Activated CD8-positive, alpha-beta memory T cell treated with anti-CD3 and anti-CD28 coated beads for 36 hours (primary cell): ENCODE results near the gene RPS28. TPM values are rescaled to one million over a fixed set of nuclear protein-coding genes. Genes with fewer than 3 reads are reported as not detected.
"Not testable (repeated sequence)": the region's sequence is repeated elsewhere in the genome, so short reads cannot be mapped to it uniquely, and the experiment has no call there.

Experiments
- CTCF ChIA-PET: fragments of 350-600 bp; sonication (Branson Sonifier 250); formaldehyde crosslinking; loops from one replicate; lab custom pipeline; 2021; ENCODE audit warnings: antibody characterized with exemption; lab: Charles Lee
- POLR2A ChIA-PET: fragments of 350-600 bp; sonication (Branson Sonifier 250); formaldehyde crosslinking; loops from one replicate; lab custom pipeline; 2021; ENCODE audit warnings: antibody characterized with exemption; lab: Charles Lee
- total RNA-seq, 2 experiments: library from RNA; stranded (reverse); gene quantifications; one replicate each; pipeline ENCODE4 v1.2.3, GENCODE V29; 2021

The RPS28 gene
- total RNA-seq: 1,000 to 10,000 TPM; 2,077 to 2,155 TPM

DNA sequence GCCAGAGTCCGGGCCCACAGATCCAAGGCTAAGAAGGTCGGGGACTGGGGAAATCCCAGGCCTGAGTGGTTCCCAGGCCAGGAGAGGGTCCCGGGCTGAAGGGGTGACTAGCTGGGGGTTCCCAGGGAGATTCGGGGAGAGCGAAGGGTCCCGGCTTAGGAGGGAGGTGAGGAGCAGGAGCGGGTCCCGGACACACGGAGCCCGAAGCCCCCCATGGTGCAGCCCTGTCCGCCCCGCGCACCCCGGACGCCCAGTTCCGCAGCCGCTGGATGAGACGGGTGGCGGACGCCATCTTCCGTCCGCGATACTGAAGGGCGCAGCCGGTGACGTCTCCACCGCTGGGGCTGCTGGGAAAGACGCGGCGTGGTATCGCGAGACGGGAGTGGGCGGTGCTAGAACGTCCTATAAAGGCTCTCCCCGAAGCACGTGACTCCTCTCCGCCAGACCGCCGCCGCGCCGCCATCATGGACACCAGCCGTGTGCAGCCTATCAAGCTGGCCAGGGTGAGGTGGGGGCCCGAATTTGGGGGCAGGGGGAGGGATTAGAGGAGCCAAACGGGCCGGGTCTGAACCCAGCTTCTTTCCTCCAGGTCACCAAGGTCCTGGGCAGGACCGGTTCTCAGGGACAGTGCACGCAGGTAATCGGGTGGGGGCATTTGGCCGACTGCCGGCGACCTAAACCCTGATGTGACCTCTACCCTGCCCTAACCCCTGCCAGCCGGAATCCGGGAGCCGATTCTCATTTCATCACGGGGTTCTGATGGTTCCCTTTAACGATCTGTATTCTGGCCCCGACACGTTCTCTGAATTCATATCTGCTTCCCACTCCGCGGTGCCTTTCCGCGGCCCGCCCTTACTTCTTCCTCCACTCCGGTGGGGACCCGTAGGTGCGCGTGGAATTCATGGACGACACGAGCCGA lies at the start of gene RPS28, which contains the start of gene NDUFA7:
TSS of gene RPS28 (plus strand) at position 430 of the 919 bp plus-strand sequence. CDS start at position 465, 35 bp downstream.
TSS of gene NDUFA7 (minus strand) at position 309 of the 919 bp plus-strand sequence. CDS start at position 292, 17 bp downstream.
- ChIA-PET CTCF (interaction anchor here (1.0 to 1.1 kb wide), 2 partner anchors 14 to 21 kb away, joined by 3 to 5 read pairs; no protein-coding TSS in a partner anchor), POLR2A (interaction anchor here (0.6 to 2.0 kb wide), 6 partner anchors 13 to 37 kb away, joined by 3 to 7 read pairs (median 4); partner anchors contain the start of gene CD320)

DNA sequence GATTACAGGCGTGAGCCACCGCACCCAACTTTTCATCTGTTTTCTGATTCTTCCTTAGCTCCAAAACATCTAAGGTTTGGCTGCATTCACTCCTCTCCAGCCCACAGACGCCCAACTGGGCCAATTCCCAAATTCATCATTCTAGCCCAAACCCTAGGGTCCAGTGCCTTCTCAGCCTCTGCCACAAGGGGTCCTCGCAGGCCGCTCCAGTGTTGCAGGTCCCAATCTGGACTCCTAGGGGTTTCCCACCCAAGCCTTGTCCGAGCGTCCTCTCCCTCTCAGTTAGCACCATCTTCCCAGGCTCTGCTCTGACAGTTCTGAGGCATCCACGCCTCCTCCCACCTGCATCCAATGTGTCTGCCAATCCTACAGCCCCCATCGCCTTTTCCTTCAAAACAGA lies 44.8 kb upstream of the RPS28 start:
- CTCF ChIA-PET, POLR2A ChIA-PET: not testable (repeated sequence)

DNA sequence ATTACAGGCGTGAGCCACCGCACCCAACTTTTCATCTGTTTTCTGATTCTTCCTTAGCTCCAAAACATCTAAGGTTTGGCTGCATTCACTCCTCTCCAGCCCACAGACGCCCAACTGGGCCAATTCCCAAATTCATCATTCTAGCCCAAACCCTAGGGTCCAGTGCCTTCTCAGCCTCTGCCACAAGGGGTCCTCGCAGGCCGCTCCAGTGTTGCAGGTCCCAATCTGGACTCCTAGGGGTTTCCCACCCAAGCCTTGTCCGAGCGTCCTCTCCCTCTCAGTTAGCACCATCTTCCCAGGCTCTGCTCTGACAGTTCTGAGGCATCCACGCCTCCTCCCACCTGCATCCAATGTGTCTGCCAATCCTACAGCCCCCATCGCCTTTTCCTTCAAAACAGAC lies 30.0 kb upstream of the RPS28 start:
- POLR2A ChIA-PET, CTCF ChIA-PET: not testable (repeated sequence)

DNA sequence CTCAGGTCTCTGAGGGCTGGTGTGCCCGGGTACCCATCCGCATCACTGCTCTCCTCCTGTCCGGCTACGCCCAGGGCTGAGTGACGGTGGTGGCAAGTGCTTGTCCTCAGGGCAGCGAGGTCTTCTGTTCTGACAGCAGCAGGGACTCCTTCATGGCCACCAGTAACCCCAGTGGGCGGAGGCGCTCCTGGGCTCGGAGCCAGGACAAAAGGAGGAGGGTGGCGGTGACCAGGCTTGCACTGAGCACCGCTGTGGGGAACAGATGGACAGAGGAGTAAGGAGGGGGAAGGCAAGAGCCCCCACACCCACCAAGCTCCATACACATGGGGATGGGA lies 19.0 kb upstream of the RPS28 start:
- ChIA-PET CTCF (interaction anchor here (0.5 kb wide), 1 partner anchor 495 kb away, joined by 3 read pairs; no protein-coding TSS in a partner anchor), POLR2A (no interaction called here)

DNA sequence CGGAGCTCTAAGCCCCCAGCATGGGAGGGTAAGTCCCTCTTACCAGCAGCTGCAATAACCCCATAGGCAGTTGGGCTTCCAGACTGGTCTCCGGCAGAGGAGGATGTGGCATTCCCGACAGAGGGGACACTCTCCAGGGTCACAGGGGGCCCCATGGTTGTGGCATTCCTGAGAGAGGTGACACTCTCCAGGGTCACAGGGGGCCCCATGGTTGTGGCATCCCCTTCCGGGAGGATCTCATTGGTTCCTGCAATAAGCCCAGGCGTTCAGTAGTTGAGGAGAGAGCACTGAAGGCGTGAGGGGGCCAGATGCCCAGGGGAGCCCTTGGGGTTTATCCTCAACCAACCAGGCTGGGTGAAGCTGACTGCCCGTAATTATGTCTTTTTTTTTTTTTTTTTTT lies 18.6 kb upstream of the RPS28 start:
- CTCF ChIA-PET: interaction anchor here (0.5 kb wide), 1 partner anchor 496 kb away, joined by 3 read pairs; no protein-coding TSS in a partner anchor
- POLR2A ChIA-PET: no interaction called here

DNA sequence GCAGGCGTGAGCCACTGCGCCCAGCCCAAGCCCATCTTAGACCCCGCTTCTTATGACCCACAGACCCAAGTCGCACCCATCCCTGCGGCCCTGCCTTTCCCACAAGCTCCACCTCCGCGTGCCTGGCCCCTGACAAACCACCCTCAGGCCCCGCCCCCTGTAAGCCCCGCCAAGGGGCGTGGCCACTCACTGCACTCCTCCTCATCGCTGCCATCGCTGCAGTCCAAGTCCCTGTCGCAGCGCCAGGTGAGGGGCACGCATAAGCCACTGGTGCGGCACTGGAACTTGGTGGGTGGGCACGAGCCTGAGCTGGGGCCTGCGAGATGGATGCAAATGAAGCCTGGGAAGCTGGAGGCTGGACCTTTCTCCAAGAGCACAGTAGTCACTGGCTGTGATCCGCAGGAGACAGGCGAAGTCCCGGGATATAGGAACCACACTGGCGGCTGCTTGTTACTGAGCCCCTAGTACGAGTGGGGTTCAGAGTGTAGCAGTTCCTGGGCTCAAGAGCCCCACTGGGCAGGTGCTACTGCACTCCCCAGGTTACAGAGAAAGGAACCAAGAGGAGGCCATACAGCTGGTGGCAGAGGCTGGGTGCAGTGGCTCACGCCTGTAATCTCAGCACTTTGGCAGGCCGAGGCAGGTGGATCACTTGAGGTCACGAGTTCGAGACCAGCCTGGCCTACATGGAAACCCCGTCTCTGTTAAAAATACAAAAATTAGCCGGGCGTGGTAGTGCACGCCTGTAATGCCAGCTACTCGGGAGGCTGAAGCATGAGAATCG lies 16.3 kb upstream of the RPS28 start:
- ChIA-PET CTCF (no interaction called here), POLR2A (interaction anchor here (0.5 kb wide), 1 partner anchor 119 kb away, joined by 3 read pairs; no protein-coding TSS in a partner anchor)

DNA sequence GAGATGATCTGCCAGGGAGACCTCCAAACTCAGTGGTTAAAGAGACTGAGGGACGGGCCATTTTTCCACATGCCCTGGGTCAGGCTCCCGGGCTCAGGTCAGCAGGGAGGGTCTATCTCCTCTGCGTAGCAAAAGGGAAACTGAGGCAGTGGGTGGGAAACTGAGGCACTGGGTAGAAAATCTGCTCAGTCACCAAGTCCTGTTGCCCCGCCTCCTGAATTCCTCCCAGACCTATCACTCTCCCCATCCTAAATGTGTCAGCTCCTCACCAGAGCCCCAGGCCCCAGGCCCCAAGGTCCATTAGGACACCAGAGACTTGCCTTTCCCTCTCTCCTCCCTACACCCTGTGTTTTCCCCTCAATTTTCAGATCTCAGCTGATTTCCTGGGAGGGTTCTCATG lies 15.5 kb upstream of the RPS28 start:
- ChIA-PET POLR2A (no interaction called here), CTCF (interaction anchor here (0.6 kb wide), 1 partner anchor 39 kb away, joined by 3 read pairs; no protein-coding TSS in a partner anchor)

DNA sequence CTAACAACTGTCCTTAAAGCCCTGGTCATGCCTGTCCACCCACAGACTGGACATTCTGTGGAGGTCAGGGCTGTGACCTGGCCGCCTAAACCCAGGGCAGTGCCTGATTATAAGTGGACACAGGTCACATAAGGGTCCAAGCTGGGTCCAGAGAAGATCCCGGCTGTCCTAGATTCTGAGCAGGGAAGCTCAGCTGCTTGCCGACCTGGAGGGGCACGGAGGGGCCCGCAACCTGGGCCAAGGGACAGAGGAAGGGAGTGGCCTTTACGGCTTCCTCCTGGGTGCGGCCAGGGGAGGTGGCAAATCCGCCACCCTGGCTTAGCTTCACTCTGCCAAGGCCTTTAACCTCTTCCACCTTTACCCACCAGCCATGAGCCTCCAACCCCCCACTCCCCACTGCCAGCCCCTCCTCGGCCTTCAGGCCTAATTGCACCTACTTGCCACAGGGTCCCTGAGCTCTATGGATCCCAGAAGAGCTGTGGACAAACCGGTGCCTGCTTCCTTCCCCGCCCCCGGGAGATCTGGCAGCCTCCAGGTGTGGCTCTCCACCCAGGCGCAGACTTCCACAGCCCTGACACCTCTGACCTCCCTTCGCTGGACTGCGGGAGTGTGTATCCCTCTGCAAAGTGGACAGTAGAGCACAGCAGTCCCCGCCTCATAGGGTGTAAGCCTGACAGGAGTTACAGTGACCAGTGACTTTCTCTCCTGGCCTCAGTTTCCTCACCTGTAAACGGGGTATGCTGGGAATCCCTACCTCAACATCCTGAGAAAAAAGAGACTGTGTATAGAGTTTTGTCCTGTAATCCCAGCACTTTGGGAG lies 14.9 kb upstream of the RPS28 start:
- ChIA-PET POLR2A (interaction anchor here (0.6 to 0.9 kb wide), 2 partner anchors 15 to 17 kb away, joined by 5 to 6 read pairs; partner anchors contain the start of genes NDUFA7 and RPS28), CTCF (interaction anchor here (0.6 to 1.3 kb wide), 4 partner anchors 14 to 203 kb away, joined by 3 to 5 read pairs (median 3); no protein-coding TSS in a partner anchor)

DNA sequence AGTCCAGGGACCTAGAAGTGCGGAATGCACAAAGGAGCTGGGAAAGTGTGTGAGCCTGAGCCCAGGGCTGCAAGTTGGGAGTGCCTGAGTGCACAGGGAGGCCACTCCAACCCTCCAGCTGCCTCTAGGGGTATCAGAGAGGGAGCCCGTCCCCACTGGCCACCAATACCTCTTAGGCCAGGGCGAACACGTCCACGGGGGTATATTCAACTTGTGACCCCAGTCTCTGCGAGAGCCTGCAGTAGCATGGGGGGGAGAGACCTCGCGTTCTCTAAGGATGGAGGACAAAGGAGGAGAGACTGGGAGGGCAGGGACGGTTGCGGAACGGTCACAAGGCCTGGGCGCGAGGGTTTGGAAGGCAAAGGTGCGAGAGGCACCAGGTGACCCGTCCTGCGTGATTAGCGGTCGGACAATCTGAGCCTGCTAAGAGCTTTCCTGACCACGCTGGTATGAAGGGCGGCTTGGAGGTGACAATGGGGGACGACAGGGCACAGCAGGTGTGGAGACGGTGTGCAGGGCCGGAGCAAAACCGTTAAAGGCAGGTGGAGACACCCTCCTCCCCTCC lies 13.8 kb upstream of the RPS28 start:
- ChIA-PET POLR2A (interaction anchor here (0.7 to 1.9 kb wide), 3 partner anchors 14 to 106 kb away, joined by 4 to 7 read pairs (median 6); partner anchors contain the start of genes MARCHF2, NDUFA7 and RPS28), CTCF (interaction anchor here (0.6 to 1.3 kb wide), 3 partner anchors 13 to 202 kb away, joined by 3 to 5 read pairs (median 3); no protein-coding TSS in a partner anchor)

DNA sequence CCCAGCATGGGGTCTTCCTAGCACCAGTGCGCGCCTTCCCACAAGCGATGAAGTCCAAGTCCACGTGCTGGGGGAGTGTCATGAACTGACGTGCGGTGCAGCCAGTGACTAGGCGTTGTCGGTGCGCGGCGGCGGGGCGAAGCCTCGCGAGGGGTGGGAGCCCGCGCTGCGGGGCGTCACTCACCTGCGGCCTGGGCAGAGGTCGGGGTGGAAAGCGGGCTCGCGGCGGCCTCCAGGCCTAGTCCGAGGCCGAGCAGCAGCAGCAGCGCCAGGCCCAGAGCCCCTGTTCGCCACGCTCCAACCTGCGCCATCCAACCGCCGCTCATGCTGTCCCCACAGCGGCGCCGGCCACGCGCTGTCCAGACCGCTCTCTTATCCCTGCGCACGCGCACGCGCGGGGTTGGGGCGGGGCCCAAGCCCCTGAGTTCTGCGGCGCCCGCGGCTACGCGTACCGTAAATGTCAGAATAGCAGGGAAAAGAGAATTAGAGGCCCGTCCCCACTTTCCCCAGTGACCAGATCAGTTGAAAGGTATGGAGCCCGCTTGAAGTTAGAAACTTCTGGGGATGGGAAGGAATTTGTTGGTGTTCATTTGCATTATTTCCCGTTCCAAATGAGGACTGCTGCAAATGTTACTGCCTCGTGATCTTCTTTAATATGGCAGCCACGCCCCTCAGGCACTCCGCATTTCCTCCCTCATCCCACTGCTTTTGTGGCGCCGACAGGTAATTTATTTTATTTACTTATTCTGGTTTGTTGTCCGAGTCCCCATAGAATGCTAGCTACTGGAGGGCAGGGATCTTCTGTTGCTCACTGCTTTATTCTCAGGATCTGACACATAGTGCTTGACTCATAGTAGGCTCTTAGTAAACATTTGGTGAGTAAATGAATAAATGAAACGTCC lies 13.1 kb upstream of the RPS28 start, which contains the start of gene CD320:
TSS of gene CD320 (minus strand) at position 394 of the 902 bp plus-strand sequence. CDS start at position 326, 68 bp downstream.
- POLR2A ChIA-PET: interaction anchor here (1.9 kb wide), 1 partner anchor 13 kb away, joined by 7 read pairs; the partner anchor contains the start of genes NDUFA7 and RPS28
- CTCF ChIA-PET: interaction anchor here (1.4 kb wide), 1 partner anchor 45 kb away, joined by 5 read pairs; no protein-coding TSS in a partner anchor

DNA sequence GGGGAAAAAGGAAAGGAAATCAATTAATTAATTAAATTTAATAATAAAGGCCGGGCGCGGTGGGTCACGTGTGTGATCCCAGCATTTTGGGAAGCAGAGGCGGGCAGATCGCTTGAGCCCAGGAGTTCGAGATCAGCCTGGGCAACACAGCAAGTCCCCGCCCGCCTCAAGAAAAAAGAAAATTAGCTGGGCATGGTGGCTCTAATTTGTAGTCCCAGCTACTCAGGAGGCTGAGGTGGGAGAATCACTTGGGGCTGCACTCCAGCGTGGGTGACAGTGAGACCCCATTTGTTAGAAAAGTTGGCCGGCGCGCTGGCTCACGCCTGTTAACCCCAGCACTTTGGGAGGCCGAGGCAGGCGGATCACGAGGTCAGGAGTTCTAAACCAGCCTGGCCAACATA lies 12.4 kb upstream of the RPS28 start:
- ChIA-PET CTCF (interaction anchor here (1.4 kb wide), 1 partner anchor 44 kb away, joined by 5 read pairs; no protein-coding TSS in a partner anchor), POLR2A (interaction anchor here (1.9 kb wide), 1 partner anchor 13 kb away, joined by 7 read pairs; the partner anchor contains the start of genes NDUFA7 and RPS28)

DNA sequence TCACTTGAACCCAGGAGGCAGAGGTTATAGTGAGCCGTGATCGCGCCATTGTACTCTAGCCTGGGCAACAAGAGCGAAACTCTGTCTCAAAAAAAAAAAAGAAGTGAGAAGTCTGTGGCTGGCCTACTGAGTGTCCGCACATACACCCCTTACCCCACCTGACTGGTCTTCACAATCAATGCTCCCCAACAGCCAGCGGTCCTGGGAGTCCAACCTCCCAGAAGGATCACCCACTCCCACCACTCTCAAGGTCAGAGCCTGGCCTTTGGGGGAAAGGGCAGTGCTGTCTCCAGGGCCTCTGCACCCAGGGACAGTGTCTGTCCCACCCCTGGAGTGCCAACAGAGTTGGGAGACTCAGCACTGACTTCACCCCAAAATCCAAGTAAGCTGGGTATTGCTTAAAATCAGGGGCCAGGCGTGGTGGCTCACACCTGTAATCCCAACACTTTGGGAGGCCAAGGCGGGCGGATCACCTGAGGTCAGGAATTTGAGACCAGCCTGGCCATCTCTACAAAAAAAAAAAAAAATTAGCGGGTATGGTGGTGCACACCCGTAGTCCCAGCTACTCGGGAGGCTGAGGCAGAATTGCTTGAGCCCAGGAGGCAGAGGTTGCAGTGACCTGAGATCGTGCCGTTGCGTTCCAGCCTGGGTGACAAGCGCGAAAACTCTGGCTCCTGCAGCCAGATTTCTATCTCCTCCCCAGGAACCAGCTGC lies 10.8 kb upstream of the RPS28 start:
- POLR2A ChIA-PET: no interaction called here
- CTCF ChIA-PET: interaction anchor here (0.7 kb wide), 1 partner anchor 24 kb away, joined by 3 read pairs; no protein-coding TSS in a partner anchor

DNA sequence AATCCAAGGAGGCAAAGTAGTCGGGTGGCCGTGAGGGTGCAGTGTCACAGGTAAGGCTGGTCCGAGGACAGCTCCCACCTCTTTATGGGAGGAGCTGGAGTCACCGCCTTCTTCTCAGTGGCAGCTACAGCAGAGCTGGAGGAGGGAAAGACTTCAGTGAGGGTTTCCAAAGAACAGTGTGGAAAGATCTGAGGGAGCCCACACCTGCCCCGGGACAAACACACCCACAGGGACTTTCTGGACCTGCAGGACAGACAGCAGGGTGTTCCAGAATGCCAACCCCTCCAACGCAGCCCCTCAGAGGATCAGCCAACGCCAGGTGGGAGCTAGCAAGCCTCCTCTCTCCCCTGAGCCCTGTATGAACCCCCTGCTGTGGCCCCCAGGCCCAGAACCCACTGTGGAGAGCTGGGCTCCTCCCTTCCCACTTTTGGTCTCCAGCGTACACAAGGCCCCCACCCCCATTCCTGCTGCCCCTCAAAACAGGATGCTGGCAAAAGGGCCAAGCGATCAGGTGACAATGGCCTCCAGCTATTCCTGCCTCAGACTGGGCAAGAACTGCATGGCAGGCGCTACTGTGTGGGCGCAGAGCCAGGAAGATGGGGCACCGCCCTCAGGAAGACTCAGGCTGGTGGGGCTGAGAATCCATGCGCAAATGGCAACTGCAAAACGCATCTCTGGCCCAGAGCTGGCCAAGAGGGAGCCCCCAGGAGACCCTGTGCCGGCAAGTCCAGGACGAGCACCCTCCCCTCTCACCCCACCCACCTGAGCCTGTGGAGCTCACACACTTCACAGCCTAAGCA lies 9.6 kb upstream of the RPS28 start:
- ChIA-PET CTCF (no interaction called here), POLR2A (interaction anchor here (1.0 kb wide), 1 partner anchor 9 kb away, joined by 3 read pairs; no protein-coding TSS in a partner anchor)

DNA sequence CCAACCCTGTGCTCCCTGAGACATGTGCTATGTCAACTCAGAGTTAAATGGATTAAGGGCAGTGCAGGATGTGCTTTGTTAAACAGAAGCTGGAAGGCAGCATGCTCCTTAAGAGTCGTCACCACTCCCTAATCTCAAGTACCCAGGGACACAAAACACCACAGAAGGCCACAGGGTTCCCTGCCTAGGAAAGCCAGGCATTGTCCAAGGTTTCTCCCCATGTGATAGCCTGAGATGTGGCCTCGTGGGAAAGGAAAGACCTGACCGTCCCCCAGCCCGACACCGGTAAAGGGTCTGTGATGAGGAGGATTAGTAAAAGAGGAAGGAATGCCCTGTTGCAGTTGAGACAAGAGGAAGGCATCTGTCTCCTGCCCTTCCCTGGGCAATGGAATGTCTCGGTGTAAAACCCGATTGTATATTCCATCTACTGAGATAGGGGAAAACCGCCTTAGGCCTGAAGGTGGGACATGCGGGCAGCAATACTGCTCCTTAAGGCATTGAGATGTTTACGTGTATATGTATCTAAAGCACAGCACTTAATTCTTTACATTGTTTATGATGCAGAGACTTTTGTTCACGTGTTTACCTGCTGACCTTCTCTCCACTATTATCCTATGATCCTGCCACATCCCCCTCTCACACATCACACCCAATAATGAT lies 6.2 kb upstream of the RPS28 start:
- POLR2A ChIA-PET, CTCF ChIA-PET: not testable (repeated sequence)
